Islet precursor cell (in vitro differentiated cells): ENCODE measurements around the gene CRTAP.
"Not testable (repeated sequence)": the region's sequence is repeated elsewhere in the genome, so short reads cannot be mapped to it uniquely, and the experiment has no call there.

Experiments
- DNase-seq: peaks from one replicate; pipeline ENCODE4 v3.0.0-alpha.2; 2018

CRTAP gene

DNA sequence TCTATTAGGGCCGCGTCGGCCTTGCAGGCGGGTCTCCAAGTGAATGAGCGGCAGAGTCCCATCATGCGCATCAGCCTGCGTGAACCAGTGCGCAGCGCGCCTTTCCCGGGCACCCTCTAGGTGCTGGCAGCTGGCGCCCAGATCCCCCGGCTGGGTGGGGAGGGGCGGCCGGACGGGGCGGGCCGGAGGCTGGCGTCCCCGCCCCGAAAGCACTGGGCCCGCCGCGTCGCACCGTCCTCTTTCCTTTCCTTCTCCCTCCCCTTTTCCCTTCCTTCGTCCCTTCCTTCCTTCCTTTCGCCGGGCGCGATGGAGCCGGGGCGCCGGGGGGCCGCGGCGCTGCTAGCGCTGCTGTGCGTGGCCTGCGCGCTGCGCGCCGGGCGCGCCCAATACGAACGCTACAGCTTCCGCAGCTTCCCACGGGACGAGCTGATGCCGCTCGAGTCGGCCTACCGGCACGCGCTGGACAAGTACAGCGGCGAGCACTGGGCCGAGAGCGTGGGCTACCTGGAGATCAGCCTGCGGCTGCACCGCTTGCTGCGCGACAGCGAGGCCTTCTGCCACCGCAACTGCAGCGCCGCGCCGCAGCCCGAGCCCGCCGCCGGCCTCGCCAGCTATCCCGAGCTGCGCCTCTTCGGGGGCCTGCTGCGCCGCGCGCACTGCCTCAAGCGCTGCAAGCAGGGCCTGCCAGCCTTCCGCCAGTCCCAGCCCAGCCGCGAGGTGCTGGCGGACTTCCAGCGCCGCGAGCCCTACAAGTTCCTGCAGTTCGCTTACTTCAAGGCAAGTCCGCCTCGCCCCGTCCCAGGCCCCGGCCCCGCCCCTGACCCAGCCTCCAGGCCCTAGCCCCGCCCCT, at the start of gene CRTAP:
Gene CRTAP, plus strand, starts transcription at position 243 of the 850 bp plus-strand sequence. Its CDS starts 64 bp downstream, at position 307.
- DNase-seq = peak; percentile 98

GRCh38 chr3:33064929-33065328, 48.9 kb upstream of the CRTAP start:
- DNase-seq = no peak

DNA sequence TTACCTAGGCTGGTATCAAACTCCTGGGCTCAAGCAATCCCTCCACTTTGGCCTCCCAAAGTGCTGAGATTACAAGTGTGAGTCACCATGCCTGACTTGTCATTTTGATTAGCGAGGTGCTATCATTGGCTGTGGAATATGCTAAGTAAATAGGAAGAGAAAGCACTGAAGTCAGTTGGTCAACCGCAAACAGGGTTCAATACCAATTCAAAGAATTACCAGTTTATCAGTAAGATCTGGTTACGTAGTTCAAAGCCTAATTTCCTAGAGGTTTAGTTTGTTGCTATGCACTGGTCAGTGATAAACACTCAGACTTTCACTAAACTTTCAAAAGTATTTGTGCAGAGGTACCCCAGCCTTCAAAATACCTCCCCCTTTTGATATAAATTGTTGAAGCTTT, 46.3 kb upstream of the CRTAP start:
- DNase-seq = no peak

GRCh38 chr3:33069862-33070261, 44.0 kb upstream of the CRTAP start:
- DNase-seq = not testable (repeated sequence)

DNA sequence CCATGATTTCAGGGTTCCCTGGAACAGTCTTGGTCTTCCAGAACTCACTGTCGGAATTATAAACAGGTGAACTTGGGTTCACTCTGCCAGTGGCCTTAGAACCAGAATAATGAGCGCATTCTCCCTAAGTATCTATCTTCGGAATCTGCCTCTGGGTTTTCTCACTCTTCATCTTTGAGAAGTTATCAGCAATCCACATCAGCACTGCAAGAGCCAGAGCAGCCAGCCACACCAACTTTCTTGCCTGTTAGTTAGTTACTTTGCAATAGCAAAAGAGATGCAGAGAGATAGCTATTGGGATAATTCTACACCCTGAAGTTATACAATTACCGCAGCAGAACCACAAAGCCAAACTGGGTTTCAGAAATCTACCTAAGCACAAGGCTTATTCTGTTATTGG, 42.6 kb upstream of the CRTAP start:
- peak; percentile 83 for DNase-seq

DNA sequence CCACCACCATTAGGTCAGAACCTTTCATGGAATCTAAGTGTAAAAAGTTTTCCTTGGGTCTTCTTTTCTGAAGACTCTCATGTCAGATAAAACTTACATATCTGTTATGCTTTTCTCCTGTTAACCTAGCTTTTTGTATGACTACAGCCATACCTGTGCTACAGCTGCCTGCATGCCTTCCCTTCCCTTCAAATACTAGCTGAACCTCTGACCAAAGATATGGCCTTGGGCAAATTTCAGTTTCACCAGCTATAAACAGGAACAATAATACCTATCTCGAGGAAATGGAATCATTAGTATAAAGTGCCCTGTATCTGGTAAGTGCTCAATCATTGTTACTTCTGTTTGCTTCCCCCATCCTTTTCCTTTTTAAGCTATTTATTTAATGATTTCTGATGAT, 41.9 kb upstream of the CRTAP start:
- DNase-seq = no peak

DNA sequence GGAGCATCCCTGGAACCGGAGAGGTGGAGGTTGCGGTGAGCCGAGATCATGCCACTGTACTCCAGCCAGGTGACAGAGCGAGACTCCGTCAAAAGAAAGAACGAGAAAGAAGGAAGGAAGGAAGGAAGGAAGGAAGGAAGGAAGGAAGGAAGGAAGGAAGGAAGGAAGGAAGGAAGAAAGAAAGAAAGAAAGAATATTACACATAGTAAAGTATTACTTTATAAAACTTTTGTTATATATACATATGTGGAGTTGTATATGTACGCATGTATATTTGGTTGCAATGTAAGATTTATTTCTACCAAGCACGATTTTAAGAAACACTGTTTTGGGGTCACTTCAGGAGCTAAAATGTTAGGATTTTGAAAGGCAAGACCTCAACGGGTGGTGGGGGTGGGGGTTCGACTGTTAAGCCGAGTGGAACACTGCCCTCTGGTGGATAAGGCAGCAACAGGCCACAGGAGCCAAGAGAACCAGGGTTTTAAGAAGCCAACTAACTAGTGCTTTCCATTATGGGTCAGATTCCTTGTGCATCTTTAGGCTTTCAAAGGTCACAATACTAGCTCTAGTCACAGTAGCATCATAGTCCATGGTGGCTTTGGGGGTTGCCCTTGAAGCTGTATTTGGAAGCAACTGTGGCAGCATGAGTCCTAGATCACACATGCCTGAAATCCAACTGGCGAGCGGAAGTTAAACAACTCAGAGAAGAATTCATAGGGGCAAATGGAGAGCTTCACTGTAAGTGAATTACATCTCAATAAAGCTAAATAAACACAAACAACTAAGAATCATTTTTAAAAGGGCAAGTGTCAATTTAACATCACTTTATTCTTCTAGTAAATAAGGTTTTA, 39.4 kb upstream of the CRTAP start:
- DNase-seq = peak; percentile 84

DNA sequence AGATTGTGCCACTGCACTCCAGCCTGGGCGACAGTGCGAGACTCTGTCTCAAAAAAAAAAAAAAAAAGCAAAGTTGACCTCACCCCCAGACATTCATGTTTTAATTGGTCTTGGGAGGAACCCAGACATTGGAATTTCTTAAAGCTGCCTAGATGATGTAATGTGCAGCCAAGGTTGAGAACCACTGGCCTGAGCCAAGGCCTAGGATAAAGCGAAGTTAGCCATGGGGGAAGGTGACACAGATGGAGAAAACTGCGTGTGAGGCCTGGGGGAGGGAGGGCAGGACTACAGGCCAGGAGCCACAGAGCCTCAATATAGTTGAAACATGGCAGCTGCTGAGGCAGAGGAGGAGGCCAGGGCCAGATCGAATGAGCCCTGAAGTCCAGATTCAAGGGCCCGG, 37.8 kb upstream of the CRTAP start:
- no peak for DNase-seq

- DNase-seq = peak; percentile 10
These were observed 36.9 kb upstream of the CRTAP start for GRCh38 chr3:33076952-33077351.

DNA sequence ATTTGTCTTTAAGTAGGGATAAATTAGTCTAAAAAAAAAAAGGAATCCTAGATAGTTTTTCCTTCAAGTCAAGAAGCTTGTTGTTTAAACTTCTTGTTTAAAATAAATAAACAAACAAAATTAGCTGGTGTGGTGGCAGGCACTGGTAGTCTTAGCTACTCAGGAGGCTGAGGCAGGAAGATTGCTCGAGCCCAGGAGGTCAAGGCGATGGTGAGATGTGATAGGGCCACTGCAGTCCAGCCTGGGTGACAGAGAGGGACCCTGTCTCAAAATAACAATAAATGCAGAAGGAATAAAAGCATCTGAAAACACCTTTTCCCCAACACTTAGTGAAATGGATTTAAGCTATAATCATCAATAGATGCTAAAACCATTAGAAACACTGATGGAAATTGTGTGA, 35.8 kb upstream of the CRTAP start:
- peak; percentile 11 for DNase-seq

GRCh38 chr3:33079813-33080212, 34.0 kb upstream of the CRTAP start:
- DNase-seq = peak; percentile 30

DNA sequence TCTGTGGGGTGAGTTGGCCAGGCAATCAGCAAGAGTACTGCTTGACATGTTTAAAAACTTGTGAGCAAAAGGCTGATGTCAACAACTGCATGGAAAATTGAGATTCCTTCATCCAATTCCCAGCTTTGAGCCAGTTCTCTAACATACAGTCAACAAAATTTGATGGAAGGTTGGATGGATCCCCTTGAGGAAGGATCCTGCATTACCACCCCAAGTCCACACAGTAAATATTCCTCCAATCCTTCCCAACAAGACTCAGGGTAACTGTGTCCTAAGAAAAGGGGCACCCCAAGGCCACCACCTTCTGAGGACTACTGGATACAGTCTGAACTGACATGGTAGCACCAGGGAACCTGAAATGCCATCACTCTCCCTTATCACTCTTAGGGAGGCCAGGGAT, 32.0 kb upstream of the CRTAP start:
- no peak for DNase-seq

DNA sequence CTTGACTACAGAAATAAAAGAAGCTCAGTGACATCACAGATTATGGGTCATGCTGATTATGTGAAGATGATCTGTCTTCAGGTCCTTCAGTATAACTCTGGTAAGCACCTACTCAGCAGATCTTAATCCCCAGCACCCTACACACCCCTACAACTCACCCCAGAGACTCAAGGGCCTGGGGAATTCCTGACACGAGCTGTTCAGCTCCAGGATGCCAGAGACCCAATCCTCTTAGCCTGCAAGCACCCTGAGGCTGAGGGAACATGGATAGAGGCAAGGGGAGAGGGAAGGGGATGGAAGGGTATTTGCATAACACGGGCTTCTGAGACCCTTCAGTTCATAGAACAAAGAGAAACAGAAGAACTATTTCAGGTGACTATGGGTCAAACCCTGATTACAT, 29.9 kb upstream of the CRTAP start:
- DNase-seq = no peak

GRCh38 chr3:33088691-33089090, 25.1 kb upstream of the CRTAP start:
- no peak for DNase-seq

DNA sequence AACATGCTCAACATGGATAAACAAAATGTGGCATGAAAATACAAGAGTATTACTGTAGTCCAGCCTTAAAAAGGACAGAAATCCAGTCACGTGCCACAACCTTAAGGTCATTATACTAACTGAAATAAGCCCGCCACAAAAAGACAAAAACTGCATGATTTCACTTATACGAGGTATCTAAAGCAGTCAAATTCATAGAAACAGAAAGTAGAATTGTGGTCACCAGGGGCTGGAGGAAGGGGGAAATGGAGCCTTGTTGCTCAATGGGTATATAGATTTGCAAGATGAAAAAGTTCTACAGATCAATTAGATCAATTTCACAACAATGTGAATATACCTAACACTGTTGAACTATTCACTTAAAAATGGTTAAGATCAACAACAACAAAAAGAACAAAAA, 24.3 kb upstream of the CRTAP start:
- no peak for DNase-seq

GRCh38 chr3:33091746-33092145, 22.1 kb upstream of the CRTAP start:
- no peak for DNase-seq

DNA sequence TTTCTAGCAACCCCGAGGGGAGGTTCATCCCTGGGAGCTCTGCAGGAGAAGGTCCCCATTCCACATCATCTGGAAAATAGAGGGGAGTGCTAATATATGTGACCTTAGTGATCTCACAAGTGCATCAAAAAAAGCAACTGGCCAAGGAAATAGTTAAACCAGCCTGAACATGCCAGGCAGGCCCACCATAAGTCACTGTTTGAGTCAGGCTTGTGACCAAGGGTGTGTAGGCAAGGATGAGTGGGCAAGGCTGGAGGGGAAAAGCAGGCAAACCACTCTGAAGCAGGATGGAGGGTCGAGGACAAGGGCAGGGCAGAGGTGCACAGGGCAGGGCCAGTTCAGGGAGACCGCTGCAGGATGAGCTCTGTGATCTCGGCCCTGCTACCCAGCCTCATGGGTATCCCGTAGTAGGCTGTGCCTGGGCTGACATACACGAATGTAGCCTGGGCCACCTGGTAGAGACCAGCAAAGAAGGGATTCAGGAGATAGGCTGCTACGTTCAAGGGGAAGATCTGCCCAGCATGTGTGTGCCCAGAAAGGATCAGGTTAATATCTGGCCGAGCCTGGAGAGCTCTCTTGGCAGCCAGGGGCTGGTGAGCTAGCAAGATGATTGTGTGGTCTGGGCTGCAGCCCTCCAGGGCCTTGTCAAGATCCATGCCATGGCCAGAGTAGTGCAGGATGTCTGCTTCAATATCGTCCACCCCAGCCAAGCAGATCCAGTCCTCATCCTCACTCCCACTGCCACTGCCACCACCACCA, 21.1 kb upstream of the CRTAP start:
- no peak for DNase-seq

- no peak for DNase-seq
These were observed 20.0 kb upstream of the CRTAP start for GRCh38 chr3:33093847-33094246.

DNA sequence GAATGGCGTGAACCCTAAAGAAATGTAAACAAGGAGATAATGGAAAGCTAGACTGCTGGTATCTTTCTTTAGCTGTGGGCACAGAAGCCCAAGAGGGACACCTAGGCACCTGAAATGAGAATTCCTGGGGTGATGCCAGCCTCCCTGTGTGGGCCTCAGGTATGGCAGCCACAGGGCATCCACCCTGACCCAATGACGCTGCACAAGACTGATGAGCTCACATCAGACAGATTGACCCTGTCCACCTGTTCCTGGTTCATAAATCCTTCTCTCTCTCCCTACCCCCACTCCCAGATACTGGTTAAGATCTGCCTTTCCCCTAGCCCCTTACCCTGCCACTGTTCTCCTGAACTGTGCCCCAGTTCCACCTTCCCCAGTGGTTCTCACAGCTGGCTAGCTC, 18.4 kb upstream of the CRTAP start:
- DNase-seq = no peak

DNA sequence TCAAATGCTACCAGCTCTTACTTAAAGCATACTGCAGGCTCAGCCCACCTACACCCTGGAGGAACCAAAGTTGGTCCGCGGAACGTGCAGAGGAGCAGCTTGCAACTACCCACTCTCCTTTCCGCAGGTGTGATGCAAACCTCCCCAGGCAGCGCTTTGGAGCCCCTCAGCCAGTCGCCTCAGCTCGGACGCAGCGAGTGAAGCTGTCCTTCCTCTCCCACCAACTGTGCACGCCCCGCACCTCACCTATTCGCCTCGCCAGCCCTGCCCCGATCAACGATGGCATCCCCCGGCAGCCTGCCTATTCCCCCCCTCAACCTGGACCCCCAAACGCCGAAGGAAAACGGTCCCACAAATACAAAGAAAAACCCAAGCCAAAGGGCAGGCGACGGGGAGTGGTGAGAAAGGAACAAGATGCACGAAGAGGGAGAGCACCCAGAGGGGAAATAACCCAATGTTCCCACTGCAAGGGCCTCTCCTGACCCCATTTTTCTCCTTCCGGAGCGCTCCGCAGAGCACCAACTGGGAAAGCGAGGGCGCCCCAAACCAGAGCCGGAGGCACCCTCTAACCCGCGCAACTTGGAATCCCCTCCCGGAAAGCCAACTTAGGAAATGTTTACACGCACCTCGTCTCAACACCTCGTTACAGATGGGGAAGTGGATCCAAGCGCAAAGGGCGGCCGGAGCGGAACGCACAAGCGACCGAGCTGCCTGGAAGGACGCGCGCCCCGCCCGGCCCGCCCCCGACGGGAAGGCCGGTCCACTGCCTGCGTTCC, 17.5 kb upstream of the CRTAP start:
- DNase-seq = peak; percentile 64

GRCh38 chr3:33099109-33099645, 14.6 kb upstream of the CRTAP start:
- no peak for DNase-seq

DNA sequence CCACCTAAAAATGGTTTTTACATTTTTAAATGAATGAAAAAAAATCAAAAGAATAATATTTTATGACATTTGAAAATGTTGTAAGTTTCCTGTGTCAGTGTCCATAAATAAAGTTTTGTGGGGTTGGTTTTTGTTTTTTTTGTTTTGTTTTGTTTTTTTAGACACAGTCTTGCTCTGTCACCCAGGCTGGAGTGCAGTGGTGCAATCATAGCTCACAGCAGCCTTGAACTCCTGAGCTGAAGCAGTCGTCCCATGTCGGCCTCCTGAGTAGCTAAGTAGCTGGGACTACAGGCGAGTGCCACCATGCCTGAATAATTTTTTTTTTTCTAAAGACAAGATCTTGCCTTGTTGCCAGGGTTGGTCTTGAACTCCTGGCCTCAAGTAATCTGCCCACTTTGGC, 14.1 kb upstream of the CRTAP start:
- DNase-seq = no peak
